ENCODE measurements around the gene GSC. TPM values are rescaled to one million over a fixed set of nuclear protein-coding genes. Genes with fewer than 3 reads are reported as not detected.

GSC gene
- total RNA-seq, 1 donor from 2014 or later = 2.6 TPM

DNA sequence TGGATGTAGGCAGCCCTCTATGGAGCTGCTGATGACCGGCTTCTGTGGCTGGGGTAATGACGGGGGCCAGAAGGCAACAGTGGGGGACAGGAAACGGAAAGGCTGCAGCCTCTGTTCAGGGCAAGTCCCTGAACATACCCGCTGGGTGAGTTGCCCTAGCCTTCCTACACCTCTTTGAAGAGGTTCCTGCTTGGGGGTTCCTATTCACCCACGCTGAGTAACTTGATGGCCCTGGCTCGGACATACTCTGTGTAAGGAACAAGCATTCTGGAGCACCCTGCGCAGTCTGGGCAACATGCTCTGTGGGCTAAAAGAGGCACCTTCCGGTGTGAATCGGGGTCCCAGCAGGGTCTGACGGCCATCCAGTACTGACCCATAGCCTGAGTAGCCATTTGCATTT is 17.7 kb upstream of the GSC start:
- Histone ChIP-seq H3K36me3 (ENCODE audit: control insufficient read depth in 3 of 3, insufficient read depth in 3 of 3, low read length in 3 of 3) (no peaks in the 10 kb centered on the region), H3K4me3 (ENCODE audit: low read length in 3 of 3) (no peak overlapping the region), H3K4me1 (ENCODE audit: control insufficient read depth in 3 of 3, insufficient read depth in 3 of 3, low read length in 3 of 3) (no peaks in the 10 kb centered on the region), H3K9ac (ENCODE audit: low read depth in 1 of 3, low read length in 3 of 3) (no peak overlapping the region), H3K27ac (ENCODE audit: low read depth, low read length) (no peak overlapping the region), H3K27me3 (ENCODE audit: control insufficient read depth in 3 of 3, insufficient read depth in 3 of 3, low read length in 3 of 3) (peaks cover 0 to 7% (median 2%) of the 10 kb centered on the region in 3 donors), H3K9me3 (ENCODE audit: control insufficient read depth in 3 of 3, low read length in 3 of 3) (no peaks in the 10 kb centered on the region)

DNA sequence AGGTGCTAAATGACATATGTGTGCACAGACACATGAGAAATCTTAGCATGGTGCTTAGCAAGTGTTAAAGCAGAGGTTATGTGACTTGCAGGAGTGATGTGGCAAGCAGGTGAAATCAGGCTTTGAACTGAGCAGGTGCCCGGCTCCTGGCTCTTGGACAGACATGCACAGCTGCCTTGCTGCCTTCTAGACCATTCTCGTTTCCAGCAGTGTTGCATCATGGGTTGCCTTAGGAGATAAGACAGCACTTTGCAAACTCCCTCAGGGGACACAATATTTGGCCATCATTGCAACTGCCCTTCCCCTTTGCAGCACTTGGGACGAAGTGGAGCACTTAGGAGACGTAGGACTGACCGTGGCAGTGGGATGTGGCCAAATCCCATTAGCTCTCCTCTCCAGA is 17.2 kb upstream of the GSC start:
- Histone ChIP-seq H3K27me3 (ENCODE audit: control insufficient read depth in 3 of 3, insufficient read depth in 3 of 3, low read length in 3 of 3) (peaks cover 0 to 7% (median 2%) of the 10 kb centered on the region in 3 donors), H3K4me1 (ENCODE audit: control insufficient read depth in 3 of 3, insufficient read depth in 3 of 3, low read length in 3 of 3) (no peaks in the 10 kb centered on the region), H3K9me3 (ENCODE audit: control insufficient read depth in 3 of 3, low read length in 3 of 3) (no peaks in the 10 kb centered on the region), H3K9ac (ENCODE audit: low read depth in 1 of 3, low read length in 3 of 3) (no peak overlapping the region), H3K27ac (ENCODE audit: low read depth, low read length) (no peak overlapping the region), H3K4me3 (ENCODE audit: low read length in 3 of 3) (no peak overlapping the region), H3K36me3 (ENCODE audit: control insufficient read depth in 3 of 3, insufficient read depth in 3 of 3, low read length in 3 of 3) (no peaks in the 10 kb centered on the region)

DNA sequence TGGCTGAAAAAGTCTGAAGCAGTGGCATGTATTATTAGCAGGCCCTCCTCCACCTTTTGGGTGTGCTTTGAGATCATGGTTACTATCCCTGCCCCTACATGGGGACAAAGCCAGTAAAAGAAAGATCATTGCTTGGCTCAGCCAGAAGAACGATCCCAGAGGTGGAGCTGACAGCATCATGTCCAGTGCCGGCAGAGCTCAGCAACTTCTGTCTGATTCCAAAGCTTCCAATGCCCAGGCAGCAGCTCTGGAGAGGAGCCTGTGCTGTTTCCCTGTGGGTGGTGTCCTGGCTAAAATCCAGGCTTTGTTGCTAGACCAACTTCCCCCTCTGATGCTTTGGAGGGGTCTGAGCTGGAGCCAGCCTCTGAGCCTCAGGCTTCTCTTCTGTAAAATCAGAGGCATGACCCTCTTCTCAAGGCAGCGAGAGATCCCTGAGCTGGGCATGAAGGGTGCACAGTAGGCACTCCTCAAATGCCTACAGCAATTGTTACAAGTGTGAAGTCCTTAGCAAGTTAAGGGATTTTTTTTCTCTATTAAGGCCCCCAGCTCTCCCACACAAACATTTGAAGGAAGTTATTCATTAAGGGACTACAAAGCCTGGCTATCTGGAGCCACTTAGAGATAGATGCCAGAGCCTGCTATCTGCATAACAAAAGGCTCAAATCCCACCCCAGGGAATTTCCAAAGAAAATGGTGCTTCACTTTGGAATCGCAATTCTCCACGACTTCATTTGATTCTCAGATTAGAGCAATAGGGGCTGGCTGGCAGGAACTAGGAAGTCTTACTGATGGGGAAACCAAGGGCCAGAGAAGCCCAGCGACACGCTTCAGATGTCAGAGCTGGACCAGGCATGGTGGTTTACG is 10.9 kb upstream of the GSC start:
- Histone ChIP-seq H3K4me1 (ENCODE audit: control insufficient read depth in 3 of 3, insufficient read depth in 3 of 3, low read length in 3 of 3) (no peaks in the 10 kb centered on the region), H3K36me3 (ENCODE audit: control insufficient read depth in 3 of 3, insufficient read depth in 3 of 3, low read length in 3 of 3) (no peaks in the 10 kb centered on the region), H3K9ac (ENCODE audit: low read depth in 1 of 3, low read length in 3 of 3) (no peak overlapping the region), H3K4me3 (ENCODE audit: low read length in 3 of 3) (no peak overlapping the region), H3K27me3 (ENCODE audit: control insufficient read depth in 3 of 3, insufficient read depth in 3 of 3, low read length in 3 of 3) (peaks cover 17 to 24% (median 23%) of the 10 kb centered on the region in 3 donors), H3K9me3 (ENCODE audit: control insufficient read depth in 3 of 3, low read length in 3 of 3) (no peaks in the 10 kb centered on the region), H3K27ac (ENCODE audit: low read depth, low read length) (no peak overlapping the region)

DNA sequence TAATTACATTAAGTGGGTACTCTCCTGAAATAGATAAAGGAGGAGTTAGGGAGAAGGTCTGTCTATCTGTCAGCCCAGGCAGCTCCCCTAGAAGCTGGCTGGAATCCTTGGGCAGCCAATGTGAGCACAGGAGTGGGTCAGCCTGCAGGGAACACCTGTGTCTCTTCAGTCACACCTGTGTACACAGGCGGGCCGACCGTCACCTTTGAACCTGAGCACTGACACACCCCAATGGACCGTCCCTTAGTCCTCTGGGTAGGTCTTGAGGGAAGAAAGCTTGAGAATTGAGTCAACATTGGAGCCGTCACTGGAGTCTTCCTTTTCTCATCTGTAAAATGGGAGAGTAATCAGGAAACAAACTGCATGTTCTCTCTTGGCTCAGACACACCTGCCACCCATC is 9.8 kb upstream of the GSC start:
- Histone ChIP-seq H3K4me3 (ENCODE audit: low read length in 3 of 3) (no peak overlapping the region), H3K9me3 (ENCODE audit: control insufficient read depth in 3 of 3, low read length in 3 of 3) (no peaks in the 10 kb centered on the region), H3K27ac (ENCODE audit: low read depth, low read length) (no peak overlapping the region), H3K27me3 (ENCODE audit: control insufficient read depth in 3 of 3, insufficient read depth in 3 of 3, low read length in 3 of 3) (peaks cover 27 to 33% (median 32%) of the 10 kb centered on the region in 3 donors), H3K36me3 (ENCODE audit: control insufficient read depth in 3 of 3, insufficient read depth in 3 of 3, low read length in 3 of 3) (no peaks in the 10 kb centered on the region), H3K4me1 (ENCODE audit: control insufficient read depth in 3 of 3, insufficient read depth in 3 of 3, low read length in 3 of 3) (no peaks in the 10 kb centered on the region), H3K9ac (ENCODE audit: low read depth in 1 of 3, low read length in 3 of 3) (no peak overlapping the region)

DNA sequence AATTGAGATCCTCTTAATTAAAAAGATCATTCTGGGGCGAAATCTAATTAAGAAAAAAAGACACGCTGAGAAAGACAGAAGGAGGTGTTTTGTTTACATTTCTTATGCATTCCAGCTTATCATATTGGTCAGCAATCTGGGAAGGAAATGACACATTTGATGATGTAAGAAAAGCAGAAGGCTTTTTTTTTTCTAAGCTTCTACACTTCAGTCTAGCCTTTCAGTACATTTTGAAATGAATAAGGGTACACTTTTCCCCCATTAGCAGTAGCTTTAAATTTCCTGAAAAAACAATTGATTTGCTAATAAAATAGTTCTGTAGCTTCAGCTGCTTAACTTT is 5.9 kb upstream of the GSC start:
- H3K4me1 ChIP-seq (ENCODE audit: control insufficient read depth in 3 of 3, insufficient read depth in 3 of 3, low read length in 3 of 3) = no peaks in the 10 kb centered on the region
- no peak overlapping the region for H3K27ac ChIP-seq (ENCODE audit: low read depth, low read length)
- H3K9ac ChIP-seq (ENCODE audit: low read depth in 1 of 3, low read length in 3 of 3) = no peak overlapping the region
- H3K36me3 ChIP-seq (ENCODE audit: control insufficient read depth in 3 of 3, insufficient read depth in 3 of 3, low read length in 3 of 3) = no peaks in the 10 kb centered on the region
- H3K9me3 ChIP-seq (ENCODE audit: control insufficient read depth in 3 of 3, low read length in 3 of 3) = no peaks in the 10 kb centered on the region
- H3K4me3 ChIP-seq (ENCODE audit: low read length in 3 of 3) = no peak overlapping the region
- H3K27me3 ChIP-seq (ENCODE audit: control insufficient read depth in 3 of 3, insufficient read depth in 3 of 3, low read length in 3 of 3) = peaks cover 63 to 67% (median 63%) of the 10 kb centered on the region in 3 donors

DNA sequence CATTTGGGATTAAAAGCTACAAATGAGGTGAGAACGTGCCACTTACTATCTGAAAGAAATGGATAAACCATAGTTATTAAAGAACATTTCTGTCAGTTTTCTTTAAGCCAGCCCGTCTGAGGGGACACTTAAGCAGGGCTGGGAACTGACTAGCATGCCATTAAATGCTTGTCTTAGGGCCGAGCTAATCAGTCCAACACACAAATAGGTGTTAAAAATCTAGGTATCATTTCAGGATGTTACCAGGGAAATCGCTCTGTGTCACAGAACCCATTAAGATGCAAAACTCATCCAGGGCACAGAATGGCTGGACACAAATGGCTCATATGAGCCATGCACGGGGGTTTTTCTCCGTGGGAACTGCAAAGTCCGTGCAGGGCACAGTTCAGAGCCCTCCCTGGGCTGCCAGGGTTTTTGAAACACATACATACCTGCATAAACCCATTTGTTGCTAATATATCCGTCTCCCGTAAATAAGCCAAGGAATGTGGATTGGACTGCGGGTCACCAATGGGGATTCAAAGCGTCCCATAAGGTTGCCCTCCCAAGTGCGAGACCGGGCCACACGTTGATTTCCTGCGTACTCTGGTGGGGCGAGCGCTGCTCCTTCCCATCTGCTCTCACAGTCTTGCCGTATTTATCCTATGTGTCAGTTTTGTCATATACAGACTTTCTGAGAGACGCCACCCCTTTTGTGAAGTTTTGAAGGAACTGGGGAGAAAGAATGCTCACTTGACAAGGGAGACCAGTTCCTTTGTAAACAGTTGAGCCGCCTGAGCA is 5.4 kb upstream of the GSC start:
- peaks cover 62 to 67% (median 64%) of the 10 kb centered on the region in 3 donors for H3K27me3 ChIP-seq (ENCODE audit: control insufficient read depth in 3 of 3, insufficient read depth in 3 of 3, low read length in 3 of 3)
- no peaks in the 10 kb centered on the region for H3K4me1 ChIP-seq (ENCODE audit: control insufficient read depth in 3 of 3, insufficient read depth in 3 of 3, low read length in 3 of 3)
- no peak overlapping the region for H3K4me3 ChIP-seq (ENCODE audit: low read length in 3 of 3)
- no peaks in the 10 kb centered on the region for H3K36me3 ChIP-seq (ENCODE audit: control insufficient read depth in 3 of 3, insufficient read depth in 3 of 3, low read length in 3 of 3)
- no peak overlapping the region for H3K27ac ChIP-seq (ENCODE audit: low read depth, low read length)
- no peaks in the 10 kb centered on the region for H3K9me3 ChIP-seq (ENCODE audit: control insufficient read depth in 3 of 3, low read length in 3 of 3)
- no peak overlapping the region for H3K9ac ChIP-seq (ENCODE audit: low read depth in 1 of 3, low read length in 3 of 3)

DNA sequence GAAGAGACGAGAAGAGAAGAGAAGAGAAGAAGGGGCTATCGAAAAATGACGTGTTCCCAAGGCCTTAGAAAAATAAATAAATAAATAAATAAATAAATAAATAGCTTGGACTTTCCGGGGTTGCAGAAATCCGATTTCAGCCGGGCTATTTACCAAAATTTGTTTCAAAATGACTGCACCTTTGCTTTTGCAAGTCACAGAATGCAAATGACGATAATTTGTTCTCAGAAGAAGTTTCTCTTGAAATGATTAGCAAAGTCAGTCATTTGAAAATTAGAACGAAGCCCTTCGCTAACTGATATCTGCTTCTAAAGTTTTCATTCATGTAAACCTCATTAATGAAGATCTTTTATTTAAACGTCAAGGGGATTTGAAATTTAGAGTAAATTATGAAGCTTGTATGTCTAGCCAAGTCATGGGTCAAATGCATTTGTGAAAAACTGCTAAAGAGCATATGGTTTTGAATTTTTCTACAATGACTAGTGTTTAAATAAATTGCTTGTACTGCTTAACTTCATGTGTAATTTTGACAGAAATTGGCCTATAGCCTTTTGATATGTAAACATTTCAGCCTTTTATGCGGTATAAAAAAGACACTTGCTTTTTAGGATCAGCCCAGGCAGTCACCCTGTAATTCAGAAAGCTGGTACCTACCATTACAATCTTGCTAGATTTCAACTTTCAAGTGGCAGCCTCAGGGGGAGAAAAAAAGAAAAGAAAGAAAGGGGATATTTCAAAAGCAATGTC is 4.6 kb upstream of the GSC start:
- Histone ChIP-seq H3K36me3 (ENCODE audit: control insufficient read depth in 3 of 3, insufficient read depth in 3 of 3, low read length in 3 of 3) (no peaks in the 10 kb centered on the region), H3K9ac (ENCODE audit: low read depth in 1 of 3, low read length in 3 of 3) (no peak overlapping the region), H3K27ac (ENCODE audit: low read depth, low read length) (no peak overlapping the region), H3K9me3 (ENCODE audit: control insufficient read depth in 3 of 3, low read length in 3 of 3) (no peaks in the 10 kb centered on the region), H3K4me1 (ENCODE audit: control insufficient read depth in 3 of 3, insufficient read depth in 3 of 3, low read length in 3 of 3) (no peaks in the 10 kb centered on the region), H3K27me3 (ENCODE audit: control insufficient read depth in 3 of 3, insufficient read depth in 3 of 3, low read length in 3 of 3) (peaks cover 62 to 69% (median 65%) of the 10 kb centered on the region in 3 donors), H3K4me3 (ENCODE audit: low read length in 3 of 3) (no peak overlapping the region)

DNA sequence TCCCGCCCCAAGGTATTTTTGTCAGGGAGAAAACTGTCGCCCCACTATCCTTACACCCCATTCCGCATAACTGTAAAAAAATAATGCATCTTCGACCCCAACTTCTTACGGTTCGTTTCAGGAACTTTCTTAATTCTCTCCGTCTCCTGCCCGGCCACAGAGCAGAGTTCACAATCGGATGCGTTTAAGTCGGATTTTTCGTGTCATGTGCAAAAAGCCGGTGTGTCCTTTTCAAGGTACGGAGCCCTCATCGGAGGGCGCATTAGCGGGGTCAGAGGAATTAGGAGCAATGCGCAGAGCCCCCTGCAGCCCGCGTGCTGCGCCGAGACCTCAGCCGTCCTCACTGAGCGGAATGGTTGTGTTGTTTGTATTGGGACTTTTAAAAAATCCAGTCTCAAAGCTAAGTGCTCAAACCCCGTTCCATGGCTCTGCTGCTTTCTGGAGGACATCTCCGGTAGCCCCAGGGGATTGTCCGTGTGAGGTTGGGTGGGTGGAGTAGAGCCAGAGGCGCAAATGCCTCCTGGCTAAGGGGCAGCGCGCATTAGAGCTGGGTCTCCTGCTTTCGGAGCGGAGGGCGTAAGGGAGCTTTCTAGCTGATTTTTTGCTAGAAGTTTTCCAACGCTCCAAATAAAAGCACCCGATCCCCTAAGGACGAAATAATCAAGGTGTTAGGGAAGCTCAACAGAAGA is 3.9 kb upstream of the GSC start:
- Histone ChIP-seq H3K27me3 (ENCODE audit: control insufficient read depth in 3 of 3, insufficient read depth in 3 of 3, low read length in 3 of 3) (peaks cover 65 to 70% (median 69%) of the 10 kb centered on the region in 3 donors), H3K9me3 (ENCODE audit: control insufficient read depth in 3 of 3, low read length in 3 of 3) (no peaks in the 10 kb centered on the region), H3K27ac (ENCODE audit: low read depth, low read length) (no peak overlapping the region), H3K4me1 (ENCODE audit: control insufficient read depth in 3 of 3, insufficient read depth in 3 of 3, low read length in 3 of 3) (peaks cover 2 to 4% (median 3%) of the 10 kb centered on the region in 3 donors), H3K36me3 (ENCODE audit: control insufficient read depth in 3 of 3, insufficient read depth in 3 of 3, low read length in 3 of 3) (no peaks in the 10 kb centered on the region), H3K4me3 (ENCODE audit: low read length in 3 of 3) (peak overlapping the region in 1 of 3 donors; percentile 38), H3K9ac (ENCODE audit: low read depth in 1 of 3, low read length in 3 of 3) (no peak overlapping the region)

DNA sequence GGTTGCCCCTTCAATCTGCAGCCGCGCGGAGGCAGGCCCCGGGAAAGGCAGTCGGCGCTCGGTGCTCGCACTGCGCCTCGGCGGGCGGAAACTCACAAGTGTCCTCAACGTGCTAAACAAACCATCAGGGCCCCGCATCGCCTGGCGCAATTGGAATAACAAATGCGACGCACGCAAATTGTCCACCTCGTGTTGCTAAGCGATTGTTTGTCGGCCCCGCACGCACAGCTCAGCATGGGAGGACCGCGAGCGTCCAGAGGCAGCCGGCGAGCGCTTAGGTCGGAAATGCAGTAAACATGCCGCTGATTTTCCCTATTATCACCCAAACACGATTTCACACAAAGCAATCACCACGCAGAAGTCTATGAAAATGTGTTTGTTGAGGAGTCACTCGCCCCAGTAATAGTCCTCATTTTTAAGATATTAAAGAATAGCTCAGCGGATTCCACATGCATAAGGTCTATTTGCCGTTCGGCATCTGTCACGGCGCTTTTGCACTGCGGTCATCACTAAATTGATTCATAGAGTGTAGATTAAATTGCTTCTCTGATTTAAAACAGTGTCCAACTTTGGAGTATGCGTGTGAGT is 3.2 kb upstream of the GSC start:
- peaks cover 3 to 9% (median 7%) of the 10 kb centered on the region in 3 donors for H3K4me1 ChIP-seq (ENCODE audit: control insufficient read depth in 3 of 3, insufficient read depth in 3 of 3, low read length in 3 of 3)
- H3K36me3 ChIP-seq (ENCODE audit: control insufficient read depth in 3 of 3, insufficient read depth in 3 of 3, low read length in 3 of 3) = no peaks in the 10 kb centered on the region
- no peak overlapping the region for H3K27ac ChIP-seq (ENCODE audit: low read depth, low read length)
- H3K9me3 ChIP-seq (ENCODE audit: control insufficient read depth in 3 of 3, low read length in 3 of 3) = no peaks in the 10 kb centered on the region
- peaks cover 69 to 76% (median 73%) of the 10 kb centered on the region in 3 donors for H3K27me3 ChIP-seq (ENCODE audit: control insufficient read depth in 3 of 3, insufficient read depth in 3 of 3, low read length in 3 of 3)
- H3K9ac ChIP-seq (ENCODE audit: low read depth in 1 of 3, low read length in 3 of 3) = no peak overlapping the region
- H3K4me3 ChIP-seq (ENCODE audit: low read length in 3 of 3) = peak overlapping the region in 1 of 3 donors; percentile 43

All from skeletal muscle tissue (tissue), 4 donors.